ENCODE data around the gene LIPM. TPM values are rescaled to one million over a fixed set of nuclear protein-coding genes. Genes with fewer than 3 reads are reported as not detected.
A peak's percentile ranks its signal among the peaks of the same experiment; 100 is the strongest.
"Not testable (repeated sequence)": the region's sequence is repeated elsewhere in the genome, so short reads cannot be mapped to it uniquely, and the experiment has no call there.

Gene LIPM
- total RNA-seq, 1 donor from 2014 or later: not detected

GRCh38 chr10:88835096-88835909 is 32.8 kb downstream of the LIPM start:
- no peak overlapping the region for H3K4me3 ChIP-seq (ENCODE audit: low read depth, low read length)
- TF ChIP-seq CTCF (conservative IDR thresholded peaks at IDR 0.05; ENCODE audit: low read depth, low read length): peak; percentile 96
- no peak for DNase-seq (ENCODE audit: low read depth)

- TF ChIP-seq CTCF (conservative IDR thresholded peaks at IDR 0.05; ENCODE audit: low read depth, low read length): no peak
- no peak for DNase-seq (ENCODE audit: low read depth)
- H3K4me3 ChIP-seq (ENCODE audit: low read depth, low read length): no peak overlapping the region
Observed at GRCh38 chr10:88835910-88836221, 33.3 kb downstream of the LIPM start.

GRCh38 chr10:88837632-88838031 is 35.1 kb downstream of the LIPM start:
- not testable (repeated sequence) for H3K4me3 ChIP-seq (ENCODE audit: low read depth, low read length); DNase-seq (ENCODE audit: low read depth)

- TF ChIP-seq CTCF (conservative IDR thresholded peaks at IDR 0.05; ENCODE audit: low read depth, low read length): no peak
- DNase-seq (ENCODE audit: low read depth): no peak
- H3K4me3 ChIP-seq (ENCODE audit: low read depth, low read length): no peak overlapping the region
Observed at GRCh38 chr10:88838766-88839350, 36.3 kb downstream of the LIPM start.

- DNase-seq (ENCODE audit: low read depth): no peak
- no peak for TF ChIP-seq CTCF (conservative IDR thresholded peaks at IDR 0.05; ENCODE audit: low read depth, low read length)
- H3K4me3 ChIP-seq (ENCODE audit: low read depth, low read length): no peak overlapping the region
Observed at GRCh38 chr10:88840104-88840503, 37.6 kb downstream of the LIPM start.

GRCh38 chr10:88840881-88841280 is 38.4 kb downstream of the LIPM start:
- DNase-seq (ENCODE audit: low read depth): no peak
- no peak for TF ChIP-seq CTCF (conservative IDR thresholded peaks at IDR 0.05; ENCODE audit: low read depth, low read length)
- no peak overlapping the region for H3K4me3 ChIP-seq (ENCODE audit: low read depth, low read length)

- DNase-seq (ENCODE audit: low read depth): no peak
- no peak overlapping the region for H3K4me3 ChIP-seq (ENCODE audit: low read depth, low read length)
- no peak for TF ChIP-seq CTCF (conservative IDR thresholded peaks at IDR 0.05; ENCODE audit: low read depth, low read length)
Observed at GRCh38 chr10:88841316-88842111, 39.0 kb downstream of the LIPM start.
